ENCODE data around the gene TSPEAR. TPM values are rescaled to one million over a fixed set of nuclear protein-coding genes. Genes with fewer than 3 reads are reported as not detected.

The TSPEAR gene
- total RNA-seq, 1 experiment from 2014 or later: not detected

DNA sequence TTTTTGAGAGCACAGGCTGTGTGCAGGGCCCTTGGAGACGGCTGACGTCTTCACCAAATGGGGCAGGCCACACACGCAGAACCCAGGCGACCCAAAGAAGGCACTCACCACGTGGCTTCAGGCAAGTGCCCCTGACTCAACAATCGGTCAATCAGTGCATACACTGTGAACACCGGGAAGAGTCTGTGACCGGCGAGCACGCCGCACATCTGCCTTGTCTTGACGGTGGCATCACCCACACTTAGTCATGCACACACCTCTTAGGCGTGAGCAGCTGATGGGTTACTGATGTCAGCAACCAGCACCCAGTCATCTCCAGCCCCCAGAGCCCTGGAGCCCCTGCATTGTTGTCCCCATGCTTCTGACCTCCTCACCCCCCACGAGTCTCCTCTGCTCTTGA is 261.0 kb downstream of the TSPEAR start:
- H3K4me2 ChIP-seq (ENCODE audit: low read depth, low read length, poor library complexity, severe bottlenecking): no peak overlapping the region
- no peak overlapping the region for H3K9ac ChIP-seq (ENCODE audit: low read length)
- H3K9me2 ChIP-seq (replicated peaks; ENCODE audit: insufficient read depth, low read length): no peaks in the 10 kb centered on the region
- no peak overlapping the region for H3K27ac ChIP-seq (ENCODE audit: low read length)
- H4K20me1 ChIP-seq (ENCODE audit: insufficient read depth, low read depth, low read length): no peaks in the 10 kb centered on the region
- H3K36me3 ChIP-seq (ENCODE audit: insufficient read depth, low read length): no peaks in the 10 kb centered on the region
- H2AFZ ChIP-seq (ENCODE audit: low read length): no peak overlapping the region
- no peak for DNase-seq
- no peak overlapping the region for H3K4me3 ChIP-seq (ENCODE audit: low read length)
- H3K79me2 ChIP-seq (ENCODE audit: low read length): no peaks in the 10 kb centered on the region
- H3K4me1 ChIP-seq (ENCODE audit: low read length): no peaks in the 10 kb centered on the region
- H3K27me3 ChIP-seq (ENCODE audit: low read length): no peaks in the 10 kb centered on the region
- peaks cover 7% of the 10 kb centered on the region for H3K9me3 ChIP-seq (ENCODE audit: low read length)

DNA sequence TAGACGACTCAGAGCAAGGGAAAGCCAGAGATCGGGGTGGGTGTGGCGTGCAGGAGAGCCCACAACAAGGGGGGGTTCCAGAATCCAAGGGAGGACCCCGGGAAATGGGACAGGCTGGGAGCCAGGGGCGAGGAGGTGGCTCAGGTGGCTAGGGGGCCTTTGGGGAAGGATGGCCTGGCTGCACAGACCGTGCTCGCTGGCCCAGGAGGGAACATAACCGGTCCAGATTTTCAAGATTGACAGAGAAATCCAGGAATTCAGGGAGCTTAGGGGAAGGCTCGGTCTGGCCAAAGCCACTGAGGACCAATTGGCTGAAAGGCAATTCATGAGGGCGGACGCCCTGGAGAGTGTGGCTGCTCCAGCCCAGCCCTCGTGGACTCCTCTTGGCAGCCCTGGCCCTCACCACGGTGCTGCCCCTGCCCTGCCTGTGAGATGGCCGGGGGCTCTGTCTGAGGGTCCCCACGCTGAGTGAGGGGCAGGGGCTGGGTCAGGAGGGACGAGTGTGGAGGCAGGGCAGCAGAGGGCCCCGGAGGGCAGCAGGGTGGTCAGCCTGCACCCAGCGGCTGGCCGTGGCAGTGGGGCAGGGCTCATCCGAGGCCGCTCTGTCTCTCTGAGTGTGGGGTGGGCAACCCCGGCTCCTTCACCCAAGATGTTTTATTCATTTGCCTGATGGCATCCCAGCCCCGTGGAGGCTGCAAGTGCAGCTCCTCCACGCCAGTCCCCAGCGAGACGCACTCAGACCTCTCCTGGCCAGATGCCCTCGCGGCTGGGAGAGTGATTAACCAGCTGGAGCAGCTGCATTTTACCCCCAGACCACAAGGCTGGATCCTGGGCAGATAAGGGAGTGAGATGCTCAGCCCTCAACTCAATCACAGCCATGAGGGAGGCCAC is 261.7 kb downstream of the TSPEAR start:
- Histone ChIP-seq H3K9me2 (replicated peaks; ENCODE audit: insufficient read depth, low read length) (no peaks in the 10 kb centered on the region), H3K9me3 (ENCODE audit: low read length) (peaks cover 7% of the 10 kb centered on the region), H3K4me1 (ENCODE audit: low read length) (no peaks in the 10 kb centered on the region), H3K36me3 (ENCODE audit: insufficient read depth, low read length) (no peaks in the 10 kb centered on the region), H3K9ac (ENCODE audit: low read length) (no peak overlapping the region), H3K79me2 (ENCODE audit: low read length) (no peaks in the 10 kb centered on the region), H3K4me2 (ENCODE audit: low read depth, low read length, poor library complexity, severe bottlenecking) (no peak overlapping the region), H4K20me1 (ENCODE audit: insufficient read depth, low read depth, low read length) (no peaks in the 10 kb centered on the region), H2AFZ (ENCODE audit: low read length) (no peak overlapping the region), H3K27ac (ENCODE audit: low read length) (no peak overlapping the region), H3K27me3 (ENCODE audit: low read length) (no peaks in the 10 kb centered on the region), H3K4me3 (ENCODE audit: low read length) (no peak overlapping the region)
- DNase-seq: no peak

DNA sequence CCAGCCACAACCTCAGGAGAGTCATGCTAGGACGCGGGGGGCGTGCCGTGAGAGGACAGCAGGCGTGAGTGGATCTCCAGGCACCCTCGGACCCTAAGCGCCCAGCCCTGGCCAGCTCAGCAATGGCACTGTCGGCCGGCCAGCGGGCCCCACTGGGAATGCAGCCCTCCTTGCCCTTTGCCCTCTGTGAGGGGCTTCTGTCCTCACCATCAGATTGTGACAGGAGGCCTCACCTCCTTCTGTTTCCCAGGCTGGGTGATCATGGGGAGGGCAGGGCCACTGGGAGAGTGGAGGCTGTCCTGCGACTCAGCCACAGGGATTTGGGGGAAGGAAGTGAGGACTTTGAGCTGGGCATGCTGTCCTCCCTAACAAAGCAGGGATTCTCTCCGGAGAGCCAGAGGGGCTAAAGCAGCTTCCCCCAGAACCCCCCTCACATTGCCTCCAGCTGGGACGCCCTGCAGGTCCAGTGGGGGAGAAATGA is 262.7 kb downstream of the TSPEAR start:
- no peaks in the 10 kb centered on the region for H3K36me3 ChIP-seq (ENCODE audit: insufficient read depth, low read length)
- no peaks in the 10 kb centered on the region for H4K20me1 ChIP-seq (ENCODE audit: insufficient read depth, low read depth, low read length)
- no peaks in the 10 kb centered on the region for H3K9me3 ChIP-seq (ENCODE audit: low read length)
- H3K27ac ChIP-seq (ENCODE audit: low read length): no peak overlapping the region
- H3K4me2 ChIP-seq (ENCODE audit: low read depth, low read length, poor library complexity, severe bottlenecking): no peak overlapping the region
- no peaks in the 10 kb centered on the region for H3K27me3 ChIP-seq (ENCODE audit: low read length)
- H3K4me1 ChIP-seq (ENCODE audit: low read length): no peaks in the 10 kb centered on the region
- no peak for DNase-seq
- H3K9me2 ChIP-seq (replicated peaks; ENCODE audit: insufficient read depth, low read length): no peaks in the 10 kb centered on the region
- no peak overlapping the region for H3K9ac ChIP-seq (ENCODE audit: low read length)
- H3K4me3 ChIP-seq (ENCODE audit: low read length): no peak overlapping the region
- H3K79me2 ChIP-seq (ENCODE audit: low read length): no peaks in the 10 kb centered on the region
- no peak overlapping the region for H2AFZ ChIP-seq (ENCODE audit: low read length)

Small RNAs within 50 kb of the gene (small RNA-seq; reads per million reads assigned to genes)
- not detected for gene KRTAP12-6P

Other genes starting within 250 kb of the TSPEAR start
- not detected in 2 replicates for gene KRTAP10-1, start 171.4 kb downstream of the TSPEAR start, total RNA-seq (2014; rRNA removed; shearing (Covaris generic); ENCODE audit: low replicate concordance)
- not detected in 2 replicates for gene KRTAP10-2, start 160.1 kb downstream of the TSPEAR start, total RNA-seq (2014; rRNA removed; shearing (Covaris generic); ENCODE audit: low replicate concordance)
- gene KRTAP10-3, start 152.8 kb downstream of the TSPEAR start, total RNA-seq (2014; rRNA removed; shearing (Covaris generic); ENCODE audit: low replicate concordance): not detected in 2 replicates
- not detected in 2 replicates for gene KRTAP10-4, start 137.8 kb downstream of the TSPEAR start, total RNA-seq (2014; rRNA removed; shearing (Covaris generic); ENCODE audit: low replicate concordance)
- not detected in 2 replicates for gene KRTAP10-5, start 131.0 kb downstream of the TSPEAR start, total RNA-seq (2014; rRNA removed; shearing (Covaris generic); ENCODE audit: low replicate concordance)
- gene KRTAP10-6, start 119.1 kb downstream of the TSPEAR start, total RNA-seq (2014; rRNA removed; shearing (Covaris generic); ENCODE audit: low replicate concordance): not detected in 2 replicates
- not detected in 2 replicates for gene KRTAP10-7, start 111.0 kb downstream of the TSPEAR start, total RNA-seq (2014; rRNA removed; shearing (Covaris generic); ENCODE audit: low replicate concordance)
- not detected in 2 replicates for gene KRTAP10-8, start 99.5 kb downstream of the TSPEAR start, total RNA-seq (2014; rRNA removed; shearing (Covaris generic); ENCODE audit: low replicate concordance)
- not detected in 2 replicates for gene KRTAP10-9, start 84.5 kb downstream of the TSPEAR start, total RNA-seq (2014; rRNA removed; shearing (Covaris generic); ENCODE audit: low replicate concordance)
- not detected in 2 replicates for gene KRTAP10-10, start 74.2 kb downstream of the TSPEAR start, total RNA-seq (2014; rRNA removed; shearing (Covaris generic); ENCODE audit: low replicate concordance)
- gene KRTAP10-11, start 65.2 kb downstream of the TSPEAR start, total RNA-seq (2014; rRNA removed; shearing (Covaris generic); ENCODE audit: low replicate concordance): not detected in 2 replicates
- not detected in 2 replicates for gene KRTAP12-4, start 56.9 kb downstream of the TSPEAR start, total RNA-seq (2014; rRNA removed; shearing (Covaris generic); ENCODE audit: low replicate concordance)
- gene KRTAP12-3, start 53.6 kb downstream of the TSPEAR start, total RNA-seq (2014; rRNA removed; shearing (Covaris generic); ENCODE audit: low replicate concordance): not detected in 2 replicates
- not detected in 2 replicates for gene KRTAP12-2, start 44.6 kb downstream of the TSPEAR start, total RNA-seq (2014; rRNA removed; shearing (Covaris generic); ENCODE audit: low replicate concordance)
- not detected in 2 replicates for gene KRTAP12-1, start 29.4 kb downstream of the TSPEAR start, total RNA-seq (2014; rRNA removed; shearing (Covaris generic); ENCODE audit: low replicate concordance)
- not detected in 2 replicates for gene KRTAP10-12, start 14.4 kb downstream of the TSPEAR start, total RNA-seq (2014; rRNA removed; shearing (Covaris generic); ENCODE audit: low replicate concordance)
- 126 and 148 TPM in 2 replicates for gene UBE2G2, start 90.2 kb upstream of the TSPEAR start, total RNA-seq (2014; rRNA removed; shearing (Covaris generic); ENCODE audit: low replicate concordance)
- 70.3 and 80.3 TPM in 2 replicates for gene SUMO3, start 106.5 kb upstream of the TSPEAR start, total RNA-seq (2014; rRNA removed; shearing (Covaris generic); ENCODE audit: low replicate concordance)
- gene PTTG1IP, start 162.1 kb upstream of the TSPEAR start, total RNA-seq (2014; rRNA removed; shearing (Covaris generic); ENCODE audit: low replicate concordance): 37.8 and 44.7 TPM in 2 replicates
- gene ITGB2, start 209.3 kb upstream of the TSPEAR start, total RNA-seq (2014; rRNA removed; shearing (Covaris generic); ENCODE audit: low replicate concordance): 252 and 484 TPM in 2 replicates
- gene SLX9, start 228.5 kb upstream of the TSPEAR start, total RNA-seq (2014; rRNA removed; shearing (Covaris generic); ENCODE audit: low replicate concordance): 12.2 and 48.7 TPM in 2 replicates